Psoas muscle (tissue), 8 donors: ENCODE data around the gene MYO1G. TPM values are rescaled to one million over a fixed set of nuclear protein-coding genes. Genes with fewer than 3 reads are reported as not detected.

Source experiments
- ATAC-seq, 4 donors: fragments of 200-7000 bp; cut with Tn5 transposase; one replicate each; pipeline ENCODE4 v1.9.1; 2020; ENCODE audit warnings: moderate library complexity in 3 of 4, mild to moderate bottlenecking in 2 of 4
- DNase-seq, 2 donors: peaks; one replicate each; pipeline ENCODE4 v3.0.0-alpha.2; 2020
- H3K27ac ChIP-seq: fragments of 200-600 bp; one replicate; pipeline ENCODE4 v1.8.0; 2022
- H3K27me3 ChIP-seq, 3 donors: fragments of 200-600 bp in 1 of 3; one replicate each; pipeline versions ENCODE4 v1.6.1 to v1.8.0; 2013 to 2022; ENCODE audit warnings: low read length in 2 of 3, mild to moderate bottlenecking in 2 of 3, moderate library complexity in 1 of 3; ENCODE audit not compliant: insufficient read depth in 3 of 3
- H3K36me3 ChIP-seq, 2 donors: fragments of 200-600 bp in 1 of 2; one replicate each; pipeline versions ENCODE4 v1.6.1 to v1.8.0; 2013 to 2022; ENCODE audit warnings: low read depth in 1 of 2, mild to moderate bottlenecking in 1 of 2, moderate library complexity in 1 of 2; ENCODE audit not compliant: insufficient read depth in 1 of 2
- H3K4me1 ChIP-seq: fragments of 200-600 bp; one replicate; pipeline ENCODE4 v1.8.0; 2022
- H3K4me3 ChIP-seq: fragments of 200-600 bp; one replicate; pipeline ENCODE4 v1.8.0; 2022; ENCODE audit warnings: mild to moderate bottlenecking
- H3K9me3 ChIP-seq: fragments of 200-600 bp; one replicate; pipeline ENCODE4 v1.8.0; 2022
- WGBS, 3 donors: extraction: QIAGEN DNeasy Blood & Tissue Kit; methylation state at CpG; one replicate each; pipeline versions ENCODE4 v1.1.6 to v1.1.7; 2013; 5-methylcytosine and 5-hydroxymethylcytosine counted together
- intact Hi-C, 2 donors: fragments of 100-400 bp; cut with DNase I; formaldehyde crosslinking; loops; one replicate each; pipeline versions ENCODE4 v1.11.0 to v1.14.2; 2022
- polyA plus RNA-seq, 3 donors: library from polyadenylated mRNA; stranded (reverse); fragments of 200-250 nt; gene quantifications; one replicate each; pipeline ENCODE4 v1.2.3, GENCODE V29; 2013
- total RNA-seq, 4 donors: library from RNA; stranded (reverse); fragmentation: NEBNext Ultra II Directional in 2 of 4; extraction: Animal tissue kit (Norgen Biotek cat#: 25700) in 2 of 4; gene quantifications; one replicate each; pipeline versions ENCODE4 v1.2.1 to v1.2.4, GENCODE V29; 2021 to 2023
- TF ChIP-seq, protein P1 (sequence below): fragments of 200-600 bp; IDR thresholded peaks from one replicate; pipeline ENCODE4 v1.8.0; 2022; ENCODE audit warnings: antibody characterized with exemption
- donor health status: healthy with polysubstance abuse.
- donor health status: DM: no; HTN: no; CAD: no; lungs with moderate emphysema.
- donor health status: Bipolar disorder and iron deficiency.
- donor health status: healthy.
- donor health status: DM: yes; HTN: yes; CAD: no.
- donor health status: DM: no; HTN: no; CAD: no.
- donor health status: DM: no; HTN: no; CAD: no.
- donor health status: DM: yes; HTN: yes; CAD: no.

The MYO1G gene
- total and polyA plus RNA-seq, 7 donors = 0.11 to 1.9 (median 0.41) TPM

DNA sequence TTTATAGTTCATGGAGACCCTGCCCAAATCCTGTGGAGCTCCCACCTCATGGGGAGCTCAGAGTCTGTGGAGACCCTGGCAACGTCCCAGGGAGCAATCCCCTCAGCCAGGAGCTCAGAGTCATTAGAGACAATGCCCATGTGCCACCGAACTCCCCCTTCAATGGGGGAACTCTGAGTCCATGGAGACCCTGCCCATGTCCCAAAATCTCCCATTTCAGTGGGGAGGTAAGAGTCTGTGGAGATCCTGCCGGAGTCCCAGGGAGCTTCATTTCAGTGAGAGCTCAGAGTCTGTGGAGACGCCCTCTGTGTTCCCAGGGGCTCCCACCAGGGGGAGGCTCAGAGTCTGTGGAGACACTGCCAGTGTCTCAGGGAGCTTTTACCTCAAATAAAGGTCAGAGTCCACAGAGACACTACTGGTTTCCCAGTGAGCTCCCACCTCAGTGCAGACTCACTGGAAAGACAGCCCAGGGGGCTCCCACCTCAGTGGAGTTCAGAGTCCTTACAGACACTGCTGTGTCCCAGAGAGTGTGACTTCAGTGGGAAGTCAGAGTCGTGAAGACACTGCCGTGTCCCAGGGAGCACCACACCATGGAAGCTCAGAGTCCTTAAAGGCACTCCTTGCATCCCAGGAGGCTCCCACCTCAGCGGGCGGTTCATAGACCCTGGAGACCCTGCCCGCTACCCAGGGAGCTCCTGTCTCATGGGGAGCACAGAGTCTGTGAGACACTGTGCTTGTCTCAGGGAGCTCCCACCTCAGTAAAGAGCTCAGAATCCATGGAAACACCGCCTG, 5.0 kb downstream of the MYO1G start:
- 65 to 78% (median 71%) methylated on average over 10 of the region's 10 CpGs for WGBS, 3 donors
- Histone ChIP-seq H3K36me3 (peaks cover 0 to 2% of the 10 kb centered on the region in 2 donors), H3K27ac (no peak overlapping the region), H3K27me3 (no peaks in the 10 kb centered on the region), H3K4me1 (no peaks in the 10 kb centered on the region), H3K9me3 (no peaks in the 10 kb centered on the region), H3K4me3 (no peak overlapping the region)
- DNase-seq (no peak), ATAC-seq (peak; percentile 64 to 87 (median 77))
- TF ChIP-seq, protein P1, sequence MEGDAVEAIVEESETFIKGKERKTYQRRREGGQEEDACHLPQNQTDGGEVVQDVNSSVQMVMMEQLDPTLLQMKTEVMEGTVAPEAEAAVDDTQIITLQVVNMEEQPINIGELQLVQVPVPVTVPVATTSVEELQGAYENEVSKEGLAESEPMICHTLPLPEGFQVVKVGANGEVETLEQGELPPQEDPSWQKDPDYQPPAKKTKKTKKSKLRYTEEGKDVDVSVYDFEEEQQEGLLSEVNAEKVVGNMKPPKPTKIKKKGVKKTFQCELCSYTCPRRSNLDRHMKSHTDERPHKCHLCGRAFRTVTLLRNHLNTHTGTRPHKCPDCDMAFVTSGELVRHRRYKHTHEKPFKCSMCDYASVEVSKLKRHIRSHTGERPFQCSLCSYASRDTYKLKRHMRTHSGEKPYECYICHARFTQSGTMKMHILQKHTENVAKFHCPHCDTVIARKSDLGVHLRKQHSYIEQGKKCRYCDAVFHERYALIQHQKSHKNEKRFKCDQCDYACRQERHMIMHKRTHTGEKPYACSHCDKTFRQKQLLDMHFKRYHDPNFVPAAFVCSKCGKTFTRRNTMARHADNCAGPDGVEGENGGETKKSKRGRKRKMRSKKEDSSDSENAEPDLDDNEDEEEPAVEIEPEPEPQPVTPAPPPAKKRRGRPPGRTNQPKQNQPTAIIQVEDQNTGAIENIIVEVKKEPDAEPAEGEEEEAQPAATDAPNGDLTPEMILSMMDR = peak; percentile 61
- intact Hi-C loops = loop anchor here in 1 of 2 donors (5.0 kb wide), 1 partner anchor 163 kb away; no protein-coding TSS in a partner anchor

DNA sequence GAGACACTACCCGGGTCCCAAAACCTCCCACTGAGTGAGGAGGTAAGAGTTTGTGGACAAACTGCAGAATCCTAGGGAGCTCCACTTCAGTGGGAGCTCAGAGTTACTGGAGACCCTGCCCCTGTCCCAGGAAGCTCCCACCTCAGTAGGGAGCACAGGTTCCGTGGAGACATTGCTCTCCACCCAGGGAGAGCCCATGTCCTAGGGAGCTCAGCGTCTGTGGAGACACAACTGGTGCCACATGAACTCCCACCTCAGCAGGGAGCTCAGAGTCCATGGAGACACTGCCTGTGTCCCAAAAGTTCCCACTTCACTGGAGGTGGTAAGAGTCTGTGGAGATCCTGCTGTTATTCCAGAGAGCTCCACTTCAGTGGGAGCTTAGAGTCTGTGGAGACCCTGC, 6.3 kb downstream of the MYO1G start:
- intact Hi-C loops = loop anchor here in 1 of 2 donors (5.0 kb wide), 1 partner anchor 165 kb away; no protein-coding TSS in a partner anchor
- no peak for DNase-seq
- Histone ChIP-seq H3K9me3 (no peaks in the 10 kb centered on the region), H3K27me3 (no peaks in the 10 kb centered on the region), H3K36me3 (no peaks in the 10 kb centered on the region), H3K4me3 (no peak overlapping the region), H3K4me1 (no peaks in the 10 kb centered on the region), H3K27ac (no peak overlapping the region)
- TF ChIP-seq, protein P1 = no peak
- WGBS, 3 donors = 75 to 86% (median 84%) methylated on average over 3 of the region's 3 CpGs
- no peak for ATAC-seq

DNA sequence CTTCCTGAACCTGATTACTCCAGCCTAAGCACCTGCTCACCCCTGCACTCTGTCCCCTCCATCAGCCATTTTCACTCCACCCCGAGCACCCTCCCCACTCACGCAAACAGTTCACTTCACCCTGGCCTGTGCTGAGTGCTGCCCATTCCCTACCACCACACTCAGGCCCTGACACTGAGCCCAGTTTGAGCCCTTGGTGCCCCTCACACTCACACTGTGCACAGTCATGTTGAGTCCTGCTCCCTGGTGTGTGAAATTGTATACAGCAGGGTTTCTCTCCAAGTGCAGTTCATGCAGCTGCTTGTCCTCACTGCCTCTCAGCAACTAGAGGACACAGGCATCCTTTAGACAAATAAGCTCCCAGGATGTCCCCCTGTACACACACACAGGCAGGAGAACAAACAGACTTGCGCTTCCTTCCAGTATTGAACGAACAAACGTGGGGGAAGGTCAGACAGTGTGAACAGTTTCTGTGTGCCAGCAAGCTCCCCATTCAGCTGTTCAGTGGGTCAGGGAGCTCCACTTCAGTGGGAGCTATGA, 6.8 kb downstream of the MYO1G start:
- TF ChIP-seq, protein P1 = no peak

DNA sequence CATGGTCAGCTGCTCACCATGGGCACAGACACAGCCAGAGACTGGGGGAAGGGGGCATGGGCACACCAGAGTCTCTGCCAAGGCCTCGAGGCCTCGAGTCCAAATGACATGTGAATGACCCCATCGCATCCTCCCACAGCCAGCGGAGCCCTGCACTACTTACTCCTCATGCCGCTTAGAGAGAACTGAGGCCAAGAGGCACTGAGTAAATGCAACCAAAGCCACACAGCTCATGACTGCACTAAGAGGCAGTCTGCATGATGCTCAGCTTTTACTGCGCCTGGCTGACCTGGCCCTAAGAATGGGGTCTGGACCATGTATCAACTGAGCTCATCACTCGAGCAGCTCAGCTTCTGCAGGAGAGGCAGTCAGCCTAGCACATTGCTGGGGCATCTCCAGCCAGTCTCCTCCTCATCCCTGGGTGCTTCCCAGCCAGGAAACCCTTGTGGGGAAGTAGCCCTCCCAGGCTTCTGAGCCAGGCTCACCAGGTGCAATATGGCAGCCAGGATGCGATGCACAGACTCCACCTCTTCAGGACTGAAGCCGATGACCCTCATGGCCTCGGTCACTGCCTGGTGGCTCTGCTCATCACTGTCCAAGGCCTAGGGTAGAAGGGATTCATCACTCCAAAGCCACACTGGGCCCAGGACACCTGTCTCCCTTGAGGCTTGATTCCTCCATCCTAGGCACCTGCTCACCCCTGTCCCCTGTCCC, 7.5 kb downstream of the MYO1G start:
- WGBS, 3 donors = 81 to 87% (median 83%) methylated on average over 10 of the region's 10 CpGs
- ATAC-seq (no peak), DNase-seq (no peak)
- no peak overlapping the region for H3K4me3 ChIP-seq
- H3K36me3 ChIP-seq = no peaks in the 10 kb centered on the region
- intact Hi-C loops = loop anchor here in 1 of 2 donors (5.0 kb wide), 1 partner anchor 166 kb away; no protein-coding TSS in a partner anchor
- no peaks in the 10 kb centered on the region for H3K4me1 ChIP-seq
- H3K27ac ChIP-seq = no peak overlapping the region
- TF ChIP-seq, protein P1 = no peak
- H3K9me3 ChIP-seq = no peaks in the 10 kb centered on the region
- no peaks in the 10 kb centered on the region for H3K27me3 ChIP-seq

More for the DNA sequence above, 6.8 kb downstream of the MYO1G start:
- no peak overlapping the region for H3K4me3 ChIP-seq
- intact Hi-C loops = loop anchor here in 1 of 2 donors (5.0 kb wide), 1 partner anchor 165 kb away; no protein-coding TSS in a partner anchor
- DNase-seq = no peak
- ATAC-seq = no peak
- H3K9me3 ChIP-seq = no peaks in the 10 kb centered on the region
- 66 to 69% (median 67%) methylated on average over 5 of the region's 5 CpGs for WGBS, 3 donors
- H3K27ac ChIP-seq = no peak overlapping the region
- H3K36me3 ChIP-seq = no peaks in the 10 kb centered on the region
- no peaks in the 10 kb centered on the region for H3K4me1 ChIP-seq
- H3K27me3 ChIP-seq = no peaks in the 10 kb centered on the region
